Trophoblast cell (in vitro differentiated cells and primary cell): ENCODE data around the gene RCBTB1.

Experiments used
- DNase-seq, 2 donors: peaks; one replicate each; pipeline ENCODE4 v3.0.0-alpha.2; 2016
- H2AFZ ChIP-seq: 2 replicates; pipeline ENCODE4 v1.6.1; 2013; ENCODE audit warnings: low read length, moderate library complexity, mild to moderate bottlenecking; ENCODE audit not compliant: insufficient read depth, poor library complexity
- H2AK5ac ChIP-seq: 2 replicates; pipeline ENCODE4 v1.6.1; 2013; ENCODE audit warnings: mild to moderate bottlenecking, low read length
- H2BK120ac ChIP-seq: 2 replicates; pipeline ENCODE4 v1.6.1; 2013; ENCODE audit warnings: low read length, mild to moderate bottlenecking, moderate library complexity; ENCODE audit not compliant: insufficient read depth, poor library complexity
- H2BK12ac ChIP-seq: 2 replicates; pipeline ENCODE4 v1.6.1; 2013; ENCODE audit warnings: mild to moderate bottlenecking, low read length, moderate library complexity
- H2BK5ac ChIP-seq: 2 replicates; pipeline ENCODE4 v1.6.1; 2013; ENCODE audit warnings: low read length, low read depth, moderate library complexity, mild to moderate bottlenecking; ENCODE audit not compliant: poor library complexity
- H3K14ac ChIP-seq: 2 replicates; pipeline ENCODE4 v1.6.1; 2013; ENCODE audit warnings: mild to moderate bottlenecking, low read length
- H3K18ac ChIP-seq: 2 replicates; pipeline ENCODE4 v1.6.1; 2013; ENCODE audit warnings: mild to moderate bottlenecking, low read length
- H3K23ac ChIP-seq: 2 replicates; pipeline ENCODE4 v1.6.1; 2013; ENCODE audit warnings: low read length
- H3K27ac ChIP-seq: 2 replicates; pipeline ENCODE4 v1.5.1; 2013; ENCODE audit warnings: low read depth, mild to moderate bottlenecking, inconsistent platforms, low read length, moderate library complexity
- H3K27me3 ChIP-seq: 2 replicates; pipeline ENCODE4 v1.6.1; 2013; ENCODE audit warnings: inconsistent platforms, mild to moderate bottlenecking, low read length, moderate library complexity; ENCODE audit not compliant: insufficient read depth
- H3K36me3 ChIP-seq, 2 experiments: 1 replicate in 1 of 2; 2 replicates in 1 of 2; pipeline ENCODE4 v1.6.1; 2013; ENCODE audit warnings: low read length in 2 of 2, mild to moderate bottlenecking in 2 of 2, moderate library complexity in 1 of 2; ENCODE audit not compliant: insufficient read depth in 2 of 2, control insufficient read depth in 1 of 2
- H3K4ac ChIP-seq: 2 replicates; pipeline ENCODE4 v1.6.1; 2013; ENCODE audit warnings: low read depth, mild to moderate bottlenecking, low read length, moderate library complexity
- H3K4me1 ChIP-seq, 2 experiments: 1 replicate in 1 of 2; 2 replicates in 1 of 2; pipeline ENCODE4 v1.6.1; 2013; ENCODE audit warnings: low read length in 2 of 2, mild to moderate bottlenecking in 2 of 2, moderate library complexity in 1 of 2; ENCODE audit not compliant: insufficient read depth in 2 of 2, control insufficient read depth in 1 of 2
- H3K4me2 ChIP-seq: 2 replicates; pipeline ENCODE4 v1.6.1; 2013; ENCODE audit warnings: inconsistent platforms, mild to moderate bottlenecking, low read length, moderate library complexity
- H3K4me3 ChIP-seq: 2 replicates; pipeline ENCODE4 v1.5.1; 2013; ENCODE audit warnings: mild to moderate bottlenecking, low read depth, low read length, inconsistent platforms
- H3K79me1 ChIP-seq: one replicate; pipeline ENCODE4 v1.6.1; 2013; ENCODE audit warnings: low read length
- H3K79me2 ChIP-seq: 2 replicates; pipeline ENCODE4 v1.6.1; 2013; ENCODE audit warnings: low read length, mild to moderate bottlenecking; ENCODE audit not compliant: control insufficient read depth, insufficient read depth, poor library complexity
- H3K9ac ChIP-seq: 2 replicates; pipeline ENCODE4 v1.6.1; 2013; ENCODE audit warnings: mild to moderate bottlenecking, low read length
- H3K9me3 ChIP-seq: 2 replicates; pipeline ENCODE4 v1.6.1; 2013; ENCODE audit warnings: low read depth, mild to moderate bottlenecking, control low read depth, inconsistent platforms, low read length; ENCODE audit not compliant: insufficient read depth
- H4K12ac ChIP-seq: 2 replicates; pipeline ENCODE4 v1.6.1; 2013; ENCODE audit warnings: low read depth, mild to moderate bottlenecking, low read length, moderate library complexity
- H4K8ac ChIP-seq: 2 replicates; pipeline ENCODE4 v1.6.1; 2013; ENCODE audit warnings: low read depth, mild to moderate bottlenecking, low read length, moderate library complexity
- H4K91ac ChIP-seq: one replicate; pipeline ENCODE4 v1.6.1; 2013; ENCODE audit warnings: low read depth, mild to moderate bottlenecking, low read length, moderate library complexity
- WGBS: extraction: QIAGEN DNeasy Blood & Tissue Kit; methylation state at CpG from one replicate; pipeline ENCODE4 v1.1.7; 2013; ENCODE audit warnings: missing lambda C conversion rate; ENCODE audit not compliant: insufficient read length, insufficient coverage; ENCODE audit errors: extremely low coverage; 5-methylcytosine and 5-hydroxymethylcytosine counted together

RCBTB1 gene

GRCh38 chr13:49533591-49534269 is 51.6 kb downstream of the RCBTB1 start:
- Histone ChIP-seq H3K4me2 (no peak overlapping the region), H2BK120ac (no peak overlapping the region), H3K18ac (no peak overlapping the region), H2AFZ (no peak overlapping the region), H4K91ac (no peak overlapping the region), H3K4ac (no peak overlapping the region), H2AK5ac (no peak overlapping the region), H4K8ac (no peak overlapping the region), H2BK5ac (no peak overlapping the region), H3K79me1 (no peaks in the 10 kb centered on the region), H3K14ac (no peak overlapping the region), H3K4me1 (no peaks in the 10 kb centered on the region), H3K23ac (no peak overlapping the region), H3K9ac (no peak overlapping the region), H3K79me2 (no peaks in the 10 kb centered on the region), H3K27ac (no peak overlapping the region), H4K12ac (no peak overlapping the region), H3K4me3 (no peak overlapping the region), H3K36me3 (peaks cover 3 to 4% of the 10 kb centered on the region in 2 experiments), H3K9me3 (no peaks in the 10 kb centered on the region), H3K27me3 (no peaks in the 10 kb centered on the region), H2BK12ac (no peak overlapping the region)
- WGBS, result no CpG with 5 or more reads among the region's 7 CpGs
- DNase-seq, result no peak

GRCh38 chr13:49533011-49533410 is 52.3 kb downstream of the RCBTB1 start:
- H3K18ac ChIP-seq, result no peak overlapping the region
- H3K27me3 ChIP-seq, result no peaks in the 10 kb centered on the region
- H3K27ac ChIP-seq, result no peak overlapping the region
- no peak overlapping the region for H2AFZ ChIP-seq
- no peak overlapping the region for H3K9ac ChIP-seq
- no peaks in the 10 kb centered on the region for H3K79me1 ChIP-seq
- H3K4me1 ChIP-seq, result no peaks in the 10 kb centered on the region
- peak in 1 of 2 donors; percentile 39 for DNase-seq
- H2AK5ac ChIP-seq, result no peak overlapping the region
- H3K4ac ChIP-seq, result no peak overlapping the region
- H2BK5ac ChIP-seq, result no peak overlapping the region
- no peaks in the 10 kb centered on the region for H3K9me3 ChIP-seq
- H4K12ac ChIP-seq, result no peak overlapping the region
- no peak overlapping the region for H2BK120ac ChIP-seq
- no peak overlapping the region for H2BK12ac ChIP-seq
- no peak overlapping the region for H4K8ac ChIP-seq
- H3K79me2 ChIP-seq, result no peaks in the 10 kb centered on the region
- no peak overlapping the region for H4K91ac ChIP-seq
- no peak overlapping the region for H3K4me2 ChIP-seq
- no peak overlapping the region for H3K4me3 ChIP-seq
- H3K36me3 ChIP-seq, result peaks cover 2 to 3% of the 10 kb centered on the region in 2 experiments
- H3K23ac ChIP-seq, result no peak overlapping the region
- H3K14ac ChIP-seq, result no peak overlapping the region

- no peak overlapping the region for H2AK5ac ChIP-seq
- WGBS, result no CpG with 5 or more reads among the region's 1 CpG
- no peak overlapping the region for H3K4me3 ChIP-seq
- H3K4ac ChIP-seq, result no peak overlapping the region
- DNase-seq, result no peak
- H4K8ac ChIP-seq, result no peak overlapping the region
- no peaks in the 10 kb centered on the region for H3K4me1 ChIP-seq
- no peaks in the 10 kb centered on the region for H3K27me3 ChIP-seq
- H2BK5ac ChIP-seq, result no peak overlapping the region
- no peak overlapping the region for H3K23ac ChIP-seq
- H3K79me2 ChIP-seq, result no peaks in the 10 kb centered on the region
- H2BK12ac ChIP-seq, result no peak overlapping the region
- no peak overlapping the region for H4K91ac ChIP-seq
- no peak overlapping the region for H3K9ac ChIP-seq
- H3K4me2 ChIP-seq, result no peak overlapping the region
- H4K12ac ChIP-seq, result no peak overlapping the region
- H2BK120ac ChIP-seq, result no peak overlapping the region
- no peak overlapping the region for H2AFZ ChIP-seq
- H3K9me3 ChIP-seq, result no peaks in the 10 kb centered on the region
- no peaks in the 10 kb centered on the region for H3K79me1 ChIP-seq
- H3K14ac ChIP-seq, result no peak overlapping the region
- H3K18ac ChIP-seq, result no peak overlapping the region
- peaks cover 1 to 3% of the 10 kb centered on the region in 2 experiments for H3K36me3 ChIP-seq
- no peak overlapping the region for H3K27ac ChIP-seq
Observed at GRCh38 chr13:49532593-49532992, 52.8 kb downstream of the RCBTB1 start.

GRCh38 chr13:49530457-49530856 is 54.9 kb downstream of the RCBTB1 start:
- peaks cover 1 to 2% of the 10 kb centered on the region in 2 experiments for H3K36me3 ChIP-seq
- H3K79me2 ChIP-seq, result no peaks in the 10 kb centered on the region
- H2AFZ ChIP-seq, result no peak overlapping the region
- no peak overlapping the region for H3K27ac ChIP-seq
- no peak overlapping the region for H3K4me2 ChIP-seq
- H4K12ac ChIP-seq, result no peak overlapping the region
- no peak overlapping the region for H4K8ac ChIP-seq
- no peaks in the 10 kb centered on the region for H3K27me3 ChIP-seq
- H2AK5ac ChIP-seq, result no peak overlapping the region
- WGBS, result no CpG with 5 or more reads among the region's 7 CpGs
- H2BK5ac ChIP-seq, result no peak overlapping the region
- no peak overlapping the region for H4K91ac ChIP-seq
- no peaks in the 10 kb centered on the region for H3K79me1 ChIP-seq
- H3K18ac ChIP-seq, result no peak overlapping the region
- no peak for DNase-seq
- H2BK120ac ChIP-seq, result no peak overlapping the region
- H3K4me1 ChIP-seq, result no peaks in the 10 kb centered on the region
- no peak overlapping the region for H3K14ac ChIP-seq
- H3K4ac ChIP-seq, result no peak overlapping the region
- no peak overlapping the region for H3K4me3 ChIP-seq
- no peaks in the 10 kb centered on the region for H3K9me3 ChIP-seq
- no peak overlapping the region for H3K23ac ChIP-seq
- H2BK12ac ChIP-seq, result no peak overlapping the region
- no peak overlapping the region for H3K9ac ChIP-seq
